Neuronal stem cell (in vitro differentiated cells): ENCODE results near the gene SMAD3.

Source experiments
- DNase-seq: peaks from one replicate; pipeline ENCODE4 v3.0.0-alpha.2; 2013; ENCODE audit warnings: low spot score
- H2AFZ ChIP-seq: one replicate; pipeline ENCODE4 v1.6.1; 2013; ENCODE audit warnings: mild to moderate bottlenecking, low read length, inconsistent platforms
- H2AK5ac ChIP-seq: 2 replicates; pipeline ENCODE4 v1.6.1; 2013; ENCODE audit warnings: low read depth, mild to moderate bottlenecking, inconsistent platforms, low read length, moderate library complexity, mixed read lengths
- H2BK120ac ChIP-seq: 2 replicates; pipeline ENCODE4 v1.6.1; 2013; ENCODE audit warnings: low read depth, mild to moderate bottlenecking, inconsistent platforms, low read length, moderate library complexity, mixed read lengths
- H2BK12ac ChIP-seq: one replicate; pipeline ENCODE4 v1.6.1; 2013; ENCODE audit warnings: low read length, inconsistent platforms
- H2BK15ac ChIP-seq: 2 replicates; pipeline ENCODE4 v1.6.1; 2013; ENCODE audit warnings: mild to moderate bottlenecking, low read length, inconsistent platforms, mixed read lengths
- H2BK5ac ChIP-seq: one replicate; pipeline ENCODE4 v1.6.1; 2013; ENCODE audit warnings: inconsistent platforms, mild to moderate bottlenecking, low read length, moderate library complexity
- H3K14ac ChIP-seq: one replicate; pipeline ENCODE4 v1.6.1; 2013; ENCODE audit warnings: low read length, inconsistent platforms
- H3K18ac ChIP-seq: 2 replicates; pipeline ENCODE4 v1.6.1; 2013; ENCODE audit warnings: low read length, inconsistent platforms
- H3K23ac ChIP-seq: 2 replicates; pipeline ENCODE4 v1.6.1; 2013; ENCODE audit warnings: low read depth, mild to moderate bottlenecking, mixed read lengths, low read length, inconsistent platforms; ENCODE audit not compliant: poor library complexity
- H3K27ac ChIP-seq: replicated peaks from 3 replicates; pipeline ENCODE4 v1.5.1; 2013; ENCODE audit warnings: low read length, inconsistent platforms
- H3K27me3 ChIP-seq, 3 experiments: 2 replicates each; pipeline ENCODE4 v1.6.1; 2013; ENCODE audit warnings: low read length in 3 of 3, mild to moderate bottlenecking in 2 of 3, inconsistent platforms in 1 of 3, low read depth in 1 of 3, mixed read lengths in 1 of 3, moderate library complexity in 1 of 3; ENCODE audit not compliant: control insufficient read depth in 3 of 3, insufficient read depth in 3 of 3
- H3K36me3 ChIP-seq, 2 donors: replicated peaks in 1 of 2; 2 replicates each; pipeline ENCODE4 v1.6.1; 2013; ENCODE audit warnings: low read length in 2 of 2; ENCODE audit not compliant: control insufficient read depth in 2 of 2, insufficient read depth in 2 of 2
- H3K4ac ChIP-seq: 2 replicates; pipeline ENCODE4 v1.6.1; 2013; ENCODE audit warnings: inconsistent platforms, mild to moderate bottlenecking, low read length, moderate library complexity
- H3K4me1 ChIP-seq, 2 donors: 1 replicate in 1 of 2; 2 replicates in 1 of 2; pipeline ENCODE4 v1.6.1; 2013; ENCODE audit warnings: low read length in 2 of 2, low read depth in 1 of 2; ENCODE audit not compliant: control insufficient read depth in 2 of 2, insufficient read depth in 1 of 2
- H3K4me2 ChIP-seq: one replicate; pipeline ENCODE4 v1.6.1; 2013; ENCODE audit warnings: mild to moderate bottlenecking, low read length, inconsistent platforms; ENCODE audit not compliant: insufficient read depth, poor library complexity, severe bottlenecking
- H3K4me3 ChIP-seq, 2 donors: 2 replicates each; pipeline ENCODE4 v1.5.1; 2013; ENCODE audit warnings: low read length in 2 of 2, mild to moderate bottlenecking in 2 of 2, inconsistent platforms in 1 of 2, moderate library complexity in 1 of 2
- H3K79me1 ChIP-seq: one replicate; pipeline ENCODE4 v1.6.1; 2013; ENCODE audit warnings: low read depth, mild to moderate bottlenecking, inconsistent platforms, low read length, moderate library complexity
- H3K9ac ChIP-seq: one replicate; pipeline ENCODE4 v1.6.1; 2013; ENCODE audit warnings: mild to moderate bottlenecking, low read depth, low read length, inconsistent platforms; ENCODE audit not compliant: poor library complexity
- H3K9me3 ChIP-seq, 2 donors: replicated peaks in 1 of 2; 2 replicates each; pipeline versions ENCODE3 to v1.6.1; 2013; ENCODE audit warnings: low read length in 2 of 2, mild to moderate bottlenecking in 2 of 2, inconsistent platforms in 1 of 2, low read depth in 1 of 2, mixed read lengths in 1 of 2, moderate library complexity in 1 of 2; ENCODE audit not compliant: control insufficient read depth in 2 of 2, insufficient read depth in 1 of 2
- H4K8ac ChIP-seq: one replicate; pipeline ENCODE4 v1.6.1; 2013; ENCODE audit warnings: low read depth, mild to moderate bottlenecking, inconsistent platforms, low read length, moderate library complexity
- H4K91ac ChIP-seq: one replicate; pipeline ENCODE4 v1.6.1; 2013; ENCODE audit warnings: low read length, low read depth, mild to moderate bottlenecking, inconsistent platforms; ENCODE audit not compliant: poor library complexity
- WGBS, 2 donors: extraction: QIAGEN DNeasy Blood & Tissue Kit; methylation state at CpG; one replicate each; pipeline ENCODE4 v1.1.7; 2013; ENCODE audit warnings: missing lambda C conversion rate in 2 of 2, mixed read lengths in 1 of 2; ENCODE audit not compliant: insufficient read length in 2 of 2, insufficient replicate concordance in 1 of 2; ENCODE audit errors: extremely low coverage in 2 of 2; 5-methylcytosine and 5-hydroxymethylcytosine counted together

Gene SMAD3

GRCh38 chr15:67085237-67085817, 19.9 kb downstream of the SMAD3 start:
- no peak overlapping the region for H3K23ac ChIP-seq
- no peak overlapping the region for H4K8ac ChIP-seq
- no peak overlapping the region for H3K18ac ChIP-seq
- H3K4me3 ChIP-seq: no peak overlapping the region
- peaks cover 0 to 7% of the 10 kb centered on the region in 2 donors for H3K9me3 ChIP-seq
- DNase-seq: no peak
- H3K4me1 ChIP-seq: peaks cover 6 to 35% of the 10 kb centered on the region in 2 donors
- WGBS, 2 donors: no CpG with 5 or more reads among the region's 3 CpGs
- no peak overlapping the region for H3K27ac ChIP-seq
- no peak overlapping the region for H3K4me2 ChIP-seq
- no peak overlapping the region for H4K91ac ChIP-seq
- no peak overlapping the region for H3K4ac ChIP-seq
- H3K27me3 ChIP-seq: no peaks in the 10 kb centered on the region
- no peak overlapping the region for H2BK12ac ChIP-seq
- H3K36me3 ChIP-seq: peaks cover 0 to 53% of the 10 kb centered on the region in 2 donors
- H2BK15ac ChIP-seq: no peak overlapping the region
- no peak overlapping the region for H2AFZ ChIP-seq
- H3K9ac ChIP-seq: no peak overlapping the region
- H2BK5ac ChIP-seq: no peak overlapping the region
- no peak overlapping the region for H2BK120ac ChIP-seq
- no peak overlapping the region for H3K14ac ChIP-seq
- H3K79me1 ChIP-seq: peaks cover 9% of the 10 kb centered on the region
- H2AK5ac ChIP-seq: no peak overlapping the region

GRCh38 chr15:67085818-67086636, 20.6 kb downstream of the SMAD3 start:
- Histone ChIP-seq H3K4me2 (no peak overlapping the region), H3K9me3 (peaks cover 0 to 7% of the 10 kb centered on the region in 2 donors), H2BK15ac (no peak overlapping the region), H3K79me1 (peaks cover 7% of the 10 kb centered on the region), H3K23ac (no peak overlapping the region), H4K91ac (no peak overlapping the region), H3K4me1 (peaks cover 11 to 38% of the 10 kb centered on the region in 2 donors), H2AK5ac (no peak overlapping the region), H3K27ac (no peak overlapping the region), H3K9ac (no peak overlapping the region), H2BK5ac (no peak overlapping the region), H3K36me3 (peaks cover 0 to 47% of the 10 kb centered on the region in 2 donors), H2AFZ (no peak overlapping the region), H2BK120ac (no peak overlapping the region), H3K4ac (no peak overlapping the region), H2BK12ac (no peak overlapping the region), H3K14ac (no peak overlapping the region), H3K4me3 (no peak overlapping the region), H3K18ac (no peak overlapping the region), H3K27me3 (no peaks in the 10 kb centered on the region), H4K8ac (no peak overlapping the region)
- no peak for DNase-seq
- no CpG with 5 or more reads among the region's 3 CpGs for WGBS, 2 donors

GRCh38 chr15:67086637-67086914, 21.2 kb downstream of the SMAD3 start:
- no peak overlapping the region for H3K14ac ChIP-seq
- H3K9ac ChIP-seq: no peak overlapping the region
- H3K4me3 ChIP-seq: no peak overlapping the region
- no CpG with 5 or more reads among the region's 3 CpGs for WGBS, 2 donors
- H2BK15ac ChIP-seq: no peak overlapping the region
- H3K9me3 ChIP-seq: peaks cover 0 to 4% of the 10 kb centered on the region in 2 donors
- no peak overlapping the region for H2AK5ac ChIP-seq
- no peak overlapping the region for H4K8ac ChIP-seq
- peaks cover 5% of the 10 kb centered on the region for H3K79me1 ChIP-seq
- no peak overlapping the region for H3K4ac ChIP-seq
- no peak overlapping the region for H3K4me2 ChIP-seq
- no peak overlapping the region for H2AFZ ChIP-seq
- DNase-seq: no peak
- no peak overlapping the region for H3K27ac ChIP-seq
- H4K91ac ChIP-seq: no peak overlapping the region
- no peak overlapping the region for H2BK5ac ChIP-seq
- H3K27me3 ChIP-seq: no peaks in the 10 kb centered on the region
- no peak overlapping the region for H2BK120ac ChIP-seq
- H3K18ac ChIP-seq: no peak overlapping the region
- H3K36me3 ChIP-seq: peaks cover 0 to 46% of the 10 kb centered on the region in 2 donors
- peaks cover 14 to 38% of the 10 kb centered on the region in 2 donors for H3K4me1 ChIP-seq
- no peak overlapping the region for H3K23ac ChIP-seq
- H2BK12ac ChIP-seq: no peak overlapping the region

- Histone ChIP-seq H2BK5ac (no peak overlapping the region), H3K9me3 (no peaks in the 10 kb centered on the region), H3K27me3 (no peaks in the 10 kb centered on the region), H2AK5ac (no peak overlapping the region), H2BK120ac (no peak overlapping the region), H2BK15ac (no peak overlapping the region), H4K8ac (no peak overlapping the region), H3K36me3 (peaks cover 0 to 40% of the 10 kb centered on the region in 2 donors), H3K4me1 (peaks cover 24 to 46% of the 10 kb centered on the region in 2 donors), H3K14ac (no peak overlapping the region), H3K4me2 (no peak overlapping the region), H2AFZ (no peak overlapping the region), H3K18ac (peak overlapping the region; percentile 9), H2BK12ac (no peak overlapping the region), H3K4ac (no peak overlapping the region), H3K23ac (no peak overlapping the region), H3K79me1 (peaks cover 5% of the 10 kb centered on the region), H3K9ac (no peak overlapping the region), H3K4me3 (no peak overlapping the region), H3K27ac (no peak overlapping the region), H4K91ac (no peak overlapping the region)
- DNase-seq: no peak
- WGBS, 2 donors: no CpG with 5 or more reads among the region's 6 CpGs
These were observed 22.2 kb downstream of the SMAD3 start for GRCh38 chr15:67087507-67088172.
